Raji (cell line): Measurements from ENCODE around the gene PXN.

Experiments
- POLR2A ChIP-seq: IDR thresholded peaks from 2 replicates; pipeline ENCODE4 v1.6.1; 2011; ENCODE audit warnings: low read depth, low read length, control low read depth; ENCODE audit not compliant: insufficient read depth

Gene PXN

GRCh38 chr12:120180975-120181374 lies 84.6 kb downstream of the PXN start:
- TF ChIP-seq POLR2A: no peak

DNA sequence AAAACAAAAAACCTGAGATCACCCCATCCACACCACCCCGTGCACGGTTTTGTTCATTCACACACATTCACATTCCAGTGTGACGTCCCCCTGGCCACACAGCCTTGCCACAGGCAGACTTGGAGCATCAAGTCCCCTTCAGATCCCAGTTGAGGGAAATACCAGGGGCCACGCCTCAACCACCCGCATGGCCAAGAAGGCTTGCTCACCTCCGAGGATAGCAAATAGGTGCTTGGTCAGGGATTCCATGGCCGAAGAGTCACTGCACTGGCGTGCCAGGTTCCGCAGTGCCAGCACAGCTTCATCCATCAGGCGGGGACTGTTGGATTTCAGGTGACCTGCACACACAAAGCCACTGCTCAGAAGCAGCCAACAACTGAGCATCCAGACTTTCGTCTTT lies 90.0 kb downstream of the PXN start:
- TF ChIP-seq POLR2A: no peak

DNA sequence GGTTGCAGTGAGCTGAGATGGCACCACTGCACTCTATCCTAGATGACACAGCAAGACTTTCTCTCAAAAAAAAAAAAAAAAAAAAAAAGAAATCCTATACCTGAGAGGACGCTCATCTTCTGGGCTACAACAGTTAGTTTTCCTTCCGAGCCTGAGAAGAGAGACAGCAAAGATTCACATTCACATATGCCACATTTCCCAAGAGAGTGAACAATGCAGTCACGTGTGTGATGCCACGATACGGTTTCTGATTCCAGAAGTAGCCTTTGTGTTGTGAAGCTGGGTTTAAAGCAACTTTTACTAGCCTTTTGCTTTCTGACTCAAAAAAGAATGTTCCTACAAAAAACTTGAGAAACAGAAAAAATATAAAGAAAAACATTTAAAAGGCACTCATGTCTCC lies 90.5 kb downstream of the PXN start:
- no peak for TF ChIP-seq POLR2A

GRCh38 chr12:120172053-120172452 lies 93.5 kb downstream of the PXN start:
- no peak for TF ChIP-seq POLR2A

DNA sequence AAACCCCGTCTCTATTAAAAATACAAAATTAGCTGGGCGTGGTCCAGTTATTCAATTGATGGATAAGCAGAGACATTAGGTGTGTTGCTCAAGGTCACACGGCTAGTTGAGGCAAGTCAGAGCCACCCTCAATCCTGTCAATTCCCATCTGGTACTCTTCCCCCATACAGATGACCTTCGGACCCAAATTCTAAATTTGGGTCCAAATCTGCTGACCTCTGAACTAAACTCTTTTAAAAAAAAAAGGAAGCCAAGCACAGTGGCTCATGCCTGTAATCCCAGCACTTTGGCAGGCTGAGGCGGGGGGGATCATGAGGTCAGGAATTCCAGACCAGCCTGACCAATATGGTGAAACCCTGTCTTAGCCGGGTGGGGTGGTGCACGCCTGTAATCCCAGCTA lies 94.9 kb downstream of the PXN start:
- no peak for TF ChIP-seq POLR2A

GRCh38 chr12:120169946-120170345 lies 95.6 kb downstream of the PXN start:
- no peak for TF ChIP-seq POLR2A

DNA sequence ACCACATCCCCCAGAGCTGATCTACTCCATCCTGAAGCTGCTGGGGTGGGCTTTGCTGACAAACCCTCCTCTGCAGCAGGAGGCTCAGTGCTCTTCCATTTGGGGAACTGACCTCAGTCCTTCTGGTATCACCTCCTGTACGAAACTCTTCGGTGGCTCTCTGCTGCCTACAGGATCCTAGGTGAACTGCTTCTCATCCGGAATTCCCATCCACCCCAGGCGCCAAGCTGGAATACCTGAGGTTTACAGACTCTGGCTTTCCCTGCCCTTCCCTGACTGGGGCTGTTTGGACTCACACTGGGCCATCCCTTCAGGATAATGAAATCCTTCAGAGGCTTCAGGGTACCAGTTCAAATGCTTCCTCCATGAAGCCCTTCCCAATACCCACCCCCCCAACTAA lies 97.2 kb downstream of the PXN start:
- TF ChIP-seq POLR2A: no peak

GRCh38 chr12:120167529-120168095 lies 97.9 kb downstream of the PXN start:
- no peak for TF ChIP-seq POLR2A

GRCh38 chr12:120164293-120164692 lies 101.2 kb downstream of the PXN start:
- no peak for TF ChIP-seq POLR2A

- no peak for TF ChIP-seq POLR2A
Measured at GRCh38 chr12:120162763-120163162, 102.8 kb downstream of the PXN start.

DNA sequence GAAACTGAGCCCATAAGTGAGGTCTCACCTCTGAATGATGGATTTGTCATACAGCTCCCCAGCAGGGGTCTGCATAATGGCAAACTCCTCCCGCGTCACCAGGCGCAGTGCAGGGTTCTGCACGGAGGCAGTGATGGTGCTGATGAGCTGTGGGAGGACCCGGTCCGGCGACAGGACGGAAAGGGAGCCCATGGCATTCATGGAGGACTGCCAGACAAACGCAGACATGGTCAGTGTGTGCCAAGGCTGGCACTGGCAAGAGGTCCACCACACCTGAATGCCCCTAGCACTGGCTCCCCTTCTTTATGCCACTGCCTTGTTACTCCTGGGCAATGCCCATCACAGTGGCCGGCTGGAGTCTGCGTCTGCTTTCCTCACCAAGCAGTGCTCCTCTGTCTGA lies 103.7 kb downstream of the PXN start:
- TF ChIP-seq POLR2A: no peak
